Body of pancreas (tissue), 4 donors: ENCODE data around the gene LSAMP. TPM values are rescaled to one million over a fixed set of nuclear protein-coding genes. Genes with fewer than 3 reads are reported as not detected.
"Not testable (repeated sequence)": the region's sequence is repeated elsewhere in the genome, so short reads cannot be mapped to it uniquely, and the experiment has no call there.

Experiments
- ATAC-seq: fragments of 150-250 bp; one replicate; pipeline ENCODE4 v1.9.1; 2016
- DNase-seq, 4 donors: peaks; one replicate each; pipeline ENCODE4 v3.0.0-alpha.2; 2019
- H3K27ac ChIP-seq, 4 donors: fragments of 200-600 bp; sonication (generic); 1 replicate in 3 of 4; 2 replicates in 1 of 4; pipeline versions ENCODE4 v1.5.1 to v1.6.1; 2016 to 2019; ENCODE audit warnings: mild to moderate bottlenecking in 1 of 4, mixed read lengths in 1 of 4, moderate library complexity in 1 of 4
- H3K27me3 ChIP-seq, 2 donors: fragments of 200-600 bp; sonication (generic); one replicate each; pipeline ENCODE4 v1.6.0; 2016; ENCODE audit warnings: mild to moderate bottlenecking in 1 of 2
- H3K36me3 ChIP-seq, 2 donors: fragments of 200-600 bp; sonication (generic); replicated peaks in 1 of 2; 2 replicates each; pipeline ENCODE4 v1.5.1; 2016; ENCODE audit warnings: low read depth in 2 of 2; ENCODE audit not compliant: insufficient read depth in 1 of 2
- H3K4me1 ChIP-seq: fragments of 200-600 bp; sonication (generic); one replicate; pipeline ENCODE4 v1.6.0; 2016
- H3K4me3 ChIP-seq, 2 donors: fragments of 200-600 bp; sonication (generic); 1 replicate in 1 of 2; 2 replicates in 1 of 2; pipeline ENCODE4 v1.5.1; 2016 to 2019
- H3K9me3 ChIP-seq, 3 donors: fragments of 200-600 bp; sonication (generic); 1 replicate in 2 of 3; 2 replicates in 1 of 3; pipeline ENCODE4 v1.5.1; 2016
- POLR2A ChIP-seq, 3 donors: fragments of 450-650 bp; IDR thresholded peaks; one replicate each; pipeline ENCODE4 v1.6.1; 2016; ENCODE audit warnings: antibody characterized with exemption in 3 of 3, mild to moderate bottlenecking in 2 of 3
- WGBS, 2 donors: methylation state at CpG; one replicate each; pipeline ENCODE4 v1.1.5; 2017; 5-methylcytosine and 5-hydroxymethylcytosine counted together
- intact Hi-C: fragments of 100-400 bp; cut with DNase I; formaldehyde crosslinking; loops from one replicate; pipeline ENCODE4 v1.15.1; 2023
- total RNA-seq, 2 donors: library from RNA; depleted of rRNA; stranded (reverse); fragments of >200 nt; gene quantifications; one replicate each; pipeline ENCODE4 v1.1.0, GENCODE V29; 2016
- TF ChIP-seq, protein P1 (sequence below), 7 experiments: fragments of 450-650 bp in 4 of 7; fragments of 200-600 bp in 3 of 7; sonication (generic) in 3 of 7; IDR thresholded peaks; one replicate each; pipeline ENCODE4 v1.5.1; 2016 to 2019; ENCODE audit warnings: antibody characterized with exemption in 7 of 7

The LSAMP gene
- total RNA-seq, 2 donors from 2014 or later, result 1.6 to 2.1 TPM

DNA sequence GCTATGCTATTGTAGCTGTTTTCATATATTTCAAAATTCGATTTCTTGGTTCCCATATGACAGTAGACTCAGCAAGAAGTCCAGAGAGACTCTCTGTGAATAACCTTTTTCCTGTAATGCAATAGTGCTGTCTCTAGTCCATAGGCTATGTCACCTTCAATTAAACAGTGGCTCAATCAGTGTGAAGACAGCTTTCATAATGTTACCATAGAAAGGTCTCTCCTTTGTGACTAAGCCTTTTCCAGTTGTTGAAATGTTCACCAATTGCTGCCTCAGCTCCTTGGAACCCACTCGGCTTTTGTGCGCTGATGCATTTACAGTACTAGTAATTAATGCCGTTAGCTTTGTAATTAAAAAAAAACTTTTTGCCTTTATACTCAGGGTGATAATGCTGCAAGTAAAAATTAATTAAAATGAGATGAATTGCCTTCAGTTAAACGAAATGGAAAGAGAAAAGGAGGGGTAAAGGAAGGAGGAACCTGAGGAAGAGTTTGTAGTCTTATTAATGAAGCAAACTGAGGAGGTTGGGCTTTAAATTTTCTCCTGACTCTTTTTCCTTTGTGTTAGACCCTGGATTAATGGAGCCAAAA is 214.8 kb downstream of the LSAMP start:
- TF ChIP-seq, protein P1, sequence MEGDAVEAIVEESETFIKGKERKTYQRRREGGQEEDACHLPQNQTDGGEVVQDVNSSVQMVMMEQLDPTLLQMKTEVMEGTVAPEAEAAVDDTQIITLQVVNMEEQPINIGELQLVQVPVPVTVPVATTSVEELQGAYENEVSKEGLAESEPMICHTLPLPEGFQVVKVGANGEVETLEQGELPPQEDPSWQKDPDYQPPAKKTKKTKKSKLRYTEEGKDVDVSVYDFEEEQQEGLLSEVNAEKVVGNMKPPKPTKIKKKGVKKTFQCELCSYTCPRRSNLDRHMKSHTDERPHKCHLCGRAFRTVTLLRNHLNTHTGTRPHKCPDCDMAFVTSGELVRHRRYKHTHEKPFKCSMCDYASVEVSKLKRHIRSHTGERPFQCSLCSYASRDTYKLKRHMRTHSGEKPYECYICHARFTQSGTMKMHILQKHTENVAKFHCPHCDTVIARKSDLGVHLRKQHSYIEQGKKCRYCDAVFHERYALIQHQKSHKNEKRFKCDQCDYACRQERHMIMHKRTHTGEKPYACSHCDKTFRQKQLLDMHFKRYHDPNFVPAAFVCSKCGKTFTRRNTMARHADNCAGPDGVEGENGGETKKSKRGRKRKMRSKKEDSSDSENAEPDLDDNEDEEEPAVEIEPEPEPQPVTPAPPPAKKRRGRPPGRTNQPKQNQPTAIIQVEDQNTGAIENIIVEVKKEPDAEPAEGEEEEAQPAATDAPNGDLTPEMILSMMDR (IDR thresholded peaks at IDR 0.05), result no peak
- Histone ChIP-seq H3K27ac (no peak overlapping the region), H3K4me3 (no peak overlapping the region), H3K9me3 (no peaks in the 10 kb centered on the region), H3K36me3 (no peaks in the 10 kb centered on the region), H3K4me1 (no peaks in the 10 kb centered on the region), H3K27me3 (no peaks in the 10 kb centered on the region)
- WGBS, 2 donors, result 65 to 66% methylated on average over 5 of the region's 5 CpGs
- no peak for ATAC-seq
- DNase-seq, result no peak
- intact Hi-C loops, result no loop called here

DNA sequence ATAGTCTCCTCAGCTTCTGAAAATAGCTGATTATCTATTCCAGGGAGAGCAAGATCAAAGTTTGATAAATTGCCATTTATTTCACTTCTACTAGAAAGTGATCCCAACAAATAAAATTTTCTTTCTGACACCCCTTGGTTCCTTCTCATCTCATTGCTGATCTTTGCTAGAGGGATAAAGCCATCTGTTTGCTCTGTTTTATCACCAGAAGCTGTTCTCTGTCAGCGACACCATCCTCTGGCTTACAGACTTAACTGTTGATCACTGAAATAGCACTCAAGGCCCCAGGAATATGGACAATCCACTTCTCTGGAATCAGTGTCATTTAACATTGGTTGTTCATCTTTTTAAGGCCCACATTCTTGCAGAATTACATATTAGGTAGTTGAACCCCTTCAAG is 219.0 kb downstream of the LSAMP start:
- intact Hi-C loops, result no loop called here
- ATAC-seq, result no peak
- Histone ChIP-seq H3K4me1 (no peaks in the 10 kb centered on the region), H3K27ac (no peak overlapping the region), H3K27me3 (no peaks in the 10 kb centered on the region), H3K36me3 (no peaks in the 10 kb centered on the region), H3K4me3 (no peak overlapping the region), H3K9me3 (no peaks in the 10 kb centered on the region)
- no peak for DNase-seq
- 62 to 70% methylated on average over 1 of the region's 1 CpG for WGBS, 2 donors
- no peak for TF ChIP-seq POLR2A (IDR thresholded peaks at IDR 0.05)
- TF ChIP-seq, protein P1 (IDR thresholded peaks at IDR 0.05), result no peak

DNA sequence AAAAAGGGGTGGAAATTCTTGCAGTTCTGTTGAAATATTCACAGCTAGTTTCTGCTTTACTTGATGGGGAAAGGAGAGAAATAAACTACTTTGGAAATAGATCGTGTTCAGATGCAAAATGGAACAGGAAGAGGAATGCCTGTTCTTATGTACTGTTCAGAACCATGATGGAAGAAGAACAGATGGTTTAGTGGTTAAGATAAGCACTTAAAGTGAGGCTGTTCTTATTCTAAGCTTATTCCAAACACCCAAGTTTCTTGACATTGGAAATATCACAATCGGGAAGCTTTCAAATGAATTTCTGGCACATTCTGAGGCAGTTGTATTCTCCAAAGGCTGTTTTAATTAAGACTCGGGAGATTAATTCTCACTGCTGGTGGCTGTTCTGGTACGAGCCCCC is 228.5 kb downstream of the LSAMP start:
- intact Hi-C loops, result no loop called here
- DNase-seq, result no peak
- no peak overlapping the region for H3K27ac ChIP-seq
- ATAC-seq, result no peak
- no peaks in the 10 kb centered on the region for H3K9me3 ChIP-seq
- H3K4me1 ChIP-seq, result no peaks in the 10 kb centered on the region
- WGBS, 2 donors, result 57 to 62% methylated on average over 4 of the region's 4 CpGs
- H3K36me3 ChIP-seq, result no peaks in the 10 kb centered on the region
- no peak overlapping the region for H3K4me3 ChIP-seq
- H3K27me3 ChIP-seq, result no peaks in the 10 kb centered on the region
- TF ChIP-seq POLR2A (IDR thresholded peaks at IDR 0.05), result no peak
- TF ChIP-seq, protein P1 (IDR thresholded peaks at IDR 0.05), result no peak

DNA sequence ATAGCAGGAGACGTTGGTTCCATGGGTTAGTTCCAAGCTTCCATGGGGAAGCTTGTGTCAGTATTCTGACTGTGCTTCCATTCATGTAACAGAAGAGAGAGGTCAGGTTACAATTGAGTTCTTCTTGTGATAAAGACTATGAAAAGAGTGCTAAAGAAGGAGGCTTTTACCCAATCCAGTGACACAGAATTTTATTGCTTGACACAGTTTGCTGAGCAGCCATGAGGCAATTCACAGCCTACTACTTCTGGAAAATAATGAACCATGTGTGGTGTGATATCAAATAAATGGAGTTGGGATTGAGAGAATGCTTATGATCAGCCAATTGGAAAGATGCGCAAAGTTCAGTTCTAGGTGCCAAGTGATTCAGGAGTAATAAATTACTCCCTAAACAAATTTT is 233.4 kb downstream of the LSAMP start:
- no peak for DNase-seq
- intact Hi-C loops, result no loop called here

DNA sequence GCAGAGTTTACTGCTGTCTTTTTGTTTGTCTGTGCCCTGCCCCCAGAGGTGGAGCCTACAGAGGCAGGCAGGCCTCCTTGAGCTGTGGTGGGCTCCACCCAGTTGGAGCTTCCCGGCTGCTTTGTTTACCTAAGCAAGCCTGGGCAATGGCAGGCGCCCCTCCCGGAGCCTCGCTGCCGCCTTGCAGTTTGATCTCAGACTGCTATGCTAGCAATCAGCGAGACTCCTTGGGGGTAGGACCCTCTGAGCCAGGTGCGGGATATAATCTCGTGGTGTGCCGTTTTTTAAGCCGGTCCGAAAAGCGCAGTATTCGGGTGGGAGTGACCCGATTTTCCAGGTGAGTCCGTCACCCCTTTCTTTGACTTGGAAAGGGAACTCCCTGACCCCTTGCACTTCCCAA is 236.5 kb downstream of the LSAMP start:
- intact Hi-C loops, H3K27me3 ChIP-seq, ATAC-seq, H3K4me1 ChIP-seq, DNase-seq, H3K36me3 ChIP-seq, H3K4me3 ChIP-seq, H3K9me3 ChIP-seq, H3K27ac ChIP-seq: not testable (repeated sequence)
- WGBS, 2 donors, result 79 to 87% methylated on average over 10 to 15 of the region's 15 CpGs

More for the DNA sequence above, 233.4 kb downstream of the LSAMP start:
- Histone ChIP-seq H3K4me1 (no peaks in the 10 kb centered on the region), H3K9me3 (no peaks in the 10 kb centered on the region), H3K36me3 (no peaks in the 10 kb centered on the region), H3K4me3 (no peak overlapping the region), H3K27me3 (no peaks in the 10 kb centered on the region), H3K27ac (no peak overlapping the region)
- TF ChIP-seq POLR2A (IDR thresholded peaks at IDR 0.05), result no peak
- TF ChIP-seq, protein P1 (IDR thresholded peaks at IDR 0.05), result no peak
- 70 to 75% methylated on average over 2 of the region's 2 CpGs for WGBS, 2 donors
- no peak for ATAC-seq
